DND-41 (cell line): Measurements from ENCODE around the gene HMCN2.

Experiments
- EZH2 ChIP-seq: IDR thresholded peaks from 3 replicates; pipeline ENCODE4 v1.6.1; 2012; ENCODE audit warnings: borderline replicate concordance, low read depth, mild to moderate bottlenecking, moderate library complexity, low read length, inconsistent platforms; ENCODE audit not compliant: severe bottlenecking
- TF ChIP-seq, protein P1 (sequence below): IDR thresholded peaks from 2 replicates; pipeline ENCODE4 v1.5.1; 2012; ENCODE audit warnings: borderline replicate concordance, low read length, moderate library complexity, mild to moderate bottlenecking; ENCODE audit not compliant: poor library complexity, severe bottlenecking; ENCODE audit errors: extremely low read depth

DNA sequence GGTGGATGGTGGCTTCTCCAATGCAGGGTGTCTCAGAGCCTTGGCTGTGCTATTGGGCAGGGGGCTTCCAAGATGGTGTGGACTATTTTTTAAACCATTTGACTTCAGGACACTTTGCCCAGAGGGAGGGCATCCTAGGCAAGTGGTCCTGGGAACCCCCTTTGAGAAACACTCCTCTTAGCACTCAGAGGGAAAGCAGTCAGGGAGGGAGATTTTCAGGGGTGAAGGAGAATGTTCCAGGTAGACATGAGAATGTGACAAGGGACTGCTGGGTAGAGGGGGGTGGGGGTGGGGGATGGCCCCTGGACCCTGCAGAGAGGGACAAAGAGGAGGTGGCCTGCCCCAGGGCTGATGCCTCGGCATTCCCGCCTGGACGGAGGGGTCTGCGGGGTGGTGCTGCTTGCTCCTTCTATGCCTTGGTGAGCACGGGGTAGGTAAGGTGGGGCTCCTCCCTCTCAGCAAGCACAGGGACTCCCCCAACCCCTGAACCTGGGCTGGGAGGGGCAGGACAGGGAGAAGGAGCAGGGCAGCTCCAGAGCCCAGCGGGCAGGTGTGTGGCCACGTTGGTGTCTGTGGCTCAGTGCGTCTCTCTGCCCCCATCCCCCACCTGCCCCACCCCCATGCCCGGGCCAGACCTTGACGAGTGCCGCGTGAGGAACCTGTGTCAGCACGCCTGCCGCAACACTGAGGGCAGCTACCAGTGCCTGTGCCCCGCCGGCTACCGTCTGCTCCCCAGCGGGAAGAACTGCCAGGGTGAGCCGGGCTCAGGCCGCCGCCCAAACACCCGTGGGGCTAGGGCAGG, 165.4 kb downstream of the HMCN2 start:
- TF ChIP-seq, protein P1, sequence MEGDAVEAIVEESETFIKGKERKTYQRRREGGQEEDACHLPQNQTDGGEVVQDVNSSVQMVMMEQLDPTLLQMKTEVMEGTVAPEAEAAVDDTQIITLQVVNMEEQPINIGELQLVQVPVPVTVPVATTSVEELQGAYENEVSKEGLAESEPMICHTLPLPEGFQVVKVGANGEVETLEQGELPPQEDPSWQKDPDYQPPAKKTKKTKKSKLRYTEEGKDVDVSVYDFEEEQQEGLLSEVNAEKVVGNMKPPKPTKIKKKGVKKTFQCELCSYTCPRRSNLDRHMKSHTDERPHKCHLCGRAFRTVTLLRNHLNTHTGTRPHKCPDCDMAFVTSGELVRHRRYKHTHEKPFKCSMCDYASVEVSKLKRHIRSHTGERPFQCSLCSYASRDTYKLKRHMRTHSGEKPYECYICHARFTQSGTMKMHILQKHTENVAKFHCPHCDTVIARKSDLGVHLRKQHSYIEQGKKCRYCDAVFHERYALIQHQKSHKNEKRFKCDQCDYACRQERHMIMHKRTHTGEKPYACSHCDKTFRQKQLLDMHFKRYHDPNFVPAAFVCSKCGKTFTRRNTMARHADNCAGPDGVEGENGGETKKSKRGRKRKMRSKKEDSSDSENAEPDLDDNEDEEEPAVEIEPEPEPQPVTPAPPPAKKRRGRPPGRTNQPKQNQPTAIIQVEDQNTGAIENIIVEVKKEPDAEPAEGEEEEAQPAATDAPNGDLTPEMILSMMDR = no peak
- TF ChIP-seq EZH2 = no peak
